AG09319 (cell line): ENCODE data around the gene UBE3C.

ENCODE experiments used
- DNase-seq: peaks from one replicate; pipeline ENCODE4 v3.0.0-alpha.2; 2010; ENCODE audit warnings: low read depth; ENCODE audit errors: extremely low read depth
- CTCF ChIP-seq: IDR thresholded peaks from 2 replicates; pipeline ENCODE4 v1.5.1; 2011; ENCODE audit warnings: low read depth, mild to moderate bottlenecking, inconsistent platforms, low read length, moderate library complexity

Gene UBE3C

GRCh38 chr7:157299317-157299612 lies 160.5 kb downstream of the UBE3C start:
- TF ChIP-seq CTCF = no peak
- no peak for DNase-seq

- TF ChIP-seq CTCF = no peak
- DNase-seq = no peak
These were observed 161.1 kb downstream of the UBE3C start for GRCh38 chr7:157299613-157300368.

- no peak for TF ChIP-seq CTCF
- DNase-seq = no peak
These were observed 161.7 kb downstream of the UBE3C start for GRCh38 chr7:157300369-157300825.

GRCh38 chr7:157301610-157302120 lies 162.9 kb downstream of the UBE3C start:
- DNase-seq = no peak
- TF ChIP-seq CTCF = no peak

- DNase-seq = no peak
- TF ChIP-seq CTCF = no peak
These were observed 168.4 kb downstream of the UBE3C start for GRCh38 chr7:157306846-157307838.

- DNase-seq = peak; percentile 64
- no peak for TF ChIP-seq CTCF
These were observed 171.4 kb downstream of the UBE3C start for GRCh38 chr7:157309988-157310668.
